ENCODE data around the gene ICA1. TPM values are rescaled to one million over a fixed set of nuclear protein-coding genes. Genes with fewer than 3 reads are reported as not detected.

ICA1 gene
- total and polyA plus RNA-seq, 2 of the 4 experiments (the other 2 are of a cell fraction): not detected

GRCh38 chr7:8168336-8168735, 93.6 kb downstream of the ICA1 start:
- Histone ChIP-seq H3K56ac (ENCODE audit: extremely low read depth, insufficient read depth, low read length) (no peak overlapping the region), H3K4me3 (ENCODE audit: insufficient read depth, low read depth, low read length) (no peak overlapping the region), H4K91ac (ENCODE audit: insufficient read depth, low read depth, low read length) (no peak overlapping the region), H2BK5ac (ENCODE audit: low read depth, low read length, poor library complexity, severe bottlenecking) (no peak overlapping the region), H3K14ac (replicated peaks; ENCODE audit: low read depth, low read length) (no peak overlapping the region), H4K8ac (ENCODE audit: low read depth in 2 of 2, low read length in 2 of 2) (no peak overlapping the region), H3K79me1 (ENCODE audit: low read depth in 1 of 2, low read length in 2 of 2) (no peaks in the 10 kb centered on the region), H3K18ac (ENCODE audit: low read depth, low read length) (no peak overlapping the region), H3K27ac (ENCODE audit: insufficient read depth, low read length) (no peak overlapping the region), H3K4ac (ENCODE audit: low read depth, low read length) (no peak overlapping the region), H2AK5ac (ENCODE audit: low read depth, low read length) (no peak overlapping the region), H4K5ac (ENCODE audit: low read depth, low read length) (no peak overlapping the region), H3K9me3 (ENCODE audit: control insufficient read depth, insufficient read depth, low read length) (no peaks in the 10 kb centered on the region), H3K36me3 (ENCODE audit: control insufficient read depth, insufficient read depth, low read length) (no peaks in the 10 kb centered on the region), H2AK9ac (replicated peaks; ENCODE audit: low read depth, low read length, poor library complexity) (no peak overlapping the region), H2BK15ac (ENCODE audit: low read depth, low read length) (no peak overlapping the region), H3K4me2 (ENCODE audit: low read depth, low read length) (no peak overlapping the region), H2BK20ac (ENCODE audit: low read depth, low read length) (no peak overlapping the region), H4K20me1 (ENCODE audit: insufficient read depth, low read length) (no peaks in the 10 kb centered on the region), H2AFZ (replicated peaks; ENCODE audit: low read length, poor library complexity) (no peak overlapping the region), H3K23ac (ENCODE audit: low read depth, low read length) (no peak overlapping the region), H3K4me1 (ENCODE audit: control insufficient read depth, insufficient read depth, low read length) (no peaks in the 10 kb centered on the region), H2BK120ac (ENCODE audit: low read depth, low read length) (no peak overlapping the region), H3K9me1 (ENCODE audit: insufficient read depth, low read length) (peaks cover 2% of the 10 kb centered on the region; the same call in 1 of the 2 replicates), H3K27me3 (ENCODE audit: control insufficient read depth, insufficient read depth, low read length) (no peaks in the 10 kb centered on the region), H3K9ac (ENCODE audit: low read depth, low read length) (no peak overlapping the region)
- DNase-seq (no peak), ATAC-seq (ENCODE audit: low read depth) (no peak)
- in situ Hi-C loops (cut with MboI; ENCODE audit: low sequenced_read_pairs) (no loop called here), intact Hi-C loops (cut with micrococcal nuclease) (no loop called here), dilution Hi-C loops (cut with HindIII; ENCODE audit: low sequenced_read_pairs, unreplicated experiment) (no loop called here)
- TF ChIP-seq CEBPB (IDR thresholded peaks at IDR 0.05; ENCODE audit: low read depth, low read length) (no peak), POLR2A (IDR thresholded peaks at IDR 0.05; ENCODE audit: low read depth, low read length) (no peak), CHD1 (IDR thresholded peaks at IDR 0.05; ENCODE audit: low read depth, low read length) (no peak), RAD21 (IDR thresholded peaks at IDR 0.05; ENCODE audit: low read length) (no peak), MAFK (IDR thresholded peaks at IDR 0.05; ENCODE audit: low read depth, low read length) (no peak), RCOR1 (IDR thresholded peaks at IDR 0.05; ENCODE audit: insufficient replicate concordance, low read length) (no peak), MAZ (IDR thresholded peaks at IDR 0.05; ENCODE audit: borderline replicate concordance, low read depth, low read length) (no peak), FOS (IDR thresholded peaks at IDR 0.05; ENCODE audit: low read depth, low read length) (no peak), MXI1 (IDR thresholded peaks at IDR 0.05; ENCODE audit: borderline replicate concordance, low read depth, low read length) (no peak), ELK1 (IDR thresholded peaks at IDR 0.05; ENCODE audit: borderline replicate concordance, low read depth, low read length) (no peak), RFX5 (IDR thresholded peaks at IDR 0.05; ENCODE audit: low read depth, low read length) (no peak), BHLHE40 (IDR thresholded peaks at IDR 0.05; ENCODE audit: low read depth, low read length) (no peak), SMC3 (IDR thresholded peaks at IDR 0.05; ENCODE audit: low read depth, low read length) (no peak), CTCF (conservative IDR thresholded peaks at IDR 0.05; ENCODE audit: low read depth, low read length) (no peak), USF2 (IDR thresholded peaks at IDR 0.05; ENCODE audit: low read depth, low read length) (no peak), NFE2L2 (IDR thresholded peaks at IDR 0.05; ENCODE audit: low read depth, low read length) (no peak)
- ChIA-PET CTCF (no interaction called here), POLR2A (ENCODE audit: unreplicated experiment) (no interaction called here)
- no TSS peak for BruUV-seq (replicated peaks)
- no CpG with 5 or more reads among the region's 3 CpGs for WGBS, 2 experiments (ENCODE audit: extremely low coverage in 2 of 2, insufficient read length in 1 of 2)

Data from IMR-90 (cell line).